ENCODE data around the gene IL25.
"Not testable (repeated sequence)": the region's sequence is repeated elsewhere in the genome, so short reads cannot be mapped to it uniquely, and the experiment has no call there.

The IL25 gene

GRCh38 chr14:23387916-23388882, 15.6 kb downstream of the IL25 start:
- no peak for DNase-seq

DNA sequence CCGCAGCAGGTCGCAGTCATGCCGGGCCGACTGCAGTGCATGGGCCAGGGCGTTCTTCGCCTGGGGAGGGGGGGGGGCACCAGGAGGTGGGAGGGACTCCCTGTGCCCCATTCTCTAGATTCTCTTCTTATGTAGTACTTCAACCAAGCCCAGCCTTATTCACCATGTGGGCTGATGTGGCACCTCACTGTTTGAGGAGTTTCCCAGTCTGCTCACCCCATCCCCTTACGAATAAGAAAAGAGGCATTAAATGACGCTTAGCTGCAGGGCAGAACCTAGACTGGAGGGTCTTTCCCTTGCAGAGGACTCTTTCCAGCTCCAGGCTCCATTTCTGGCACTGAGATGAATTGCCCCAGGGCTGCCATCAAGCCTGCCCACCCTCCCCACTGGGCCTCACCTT, 16.4 kb downstream of the IL25 start:
- DNase-seq, result no peak

DNA sequence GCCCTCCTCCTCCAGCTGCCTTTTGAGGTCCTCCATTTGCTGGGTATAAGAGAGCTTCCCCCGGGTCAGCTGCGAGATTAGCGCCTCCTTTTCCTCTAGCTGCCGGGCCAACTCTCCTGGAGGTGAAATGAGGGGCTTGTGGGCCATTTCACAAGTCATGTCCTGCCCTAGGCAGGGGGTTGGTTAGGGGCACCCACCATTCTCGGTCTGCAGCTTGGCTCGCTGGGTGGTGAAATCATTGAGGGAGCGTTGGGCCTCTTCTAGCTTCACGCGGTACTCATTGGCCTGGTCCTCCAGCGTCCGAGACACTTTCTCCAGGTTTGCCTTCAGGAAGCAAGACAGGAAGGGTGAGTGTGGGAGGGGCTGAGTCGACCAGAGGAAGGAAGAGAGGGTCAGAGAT, 16.8 kb downstream of the IL25 start:
- DNase-seq, result no peak

DNA sequence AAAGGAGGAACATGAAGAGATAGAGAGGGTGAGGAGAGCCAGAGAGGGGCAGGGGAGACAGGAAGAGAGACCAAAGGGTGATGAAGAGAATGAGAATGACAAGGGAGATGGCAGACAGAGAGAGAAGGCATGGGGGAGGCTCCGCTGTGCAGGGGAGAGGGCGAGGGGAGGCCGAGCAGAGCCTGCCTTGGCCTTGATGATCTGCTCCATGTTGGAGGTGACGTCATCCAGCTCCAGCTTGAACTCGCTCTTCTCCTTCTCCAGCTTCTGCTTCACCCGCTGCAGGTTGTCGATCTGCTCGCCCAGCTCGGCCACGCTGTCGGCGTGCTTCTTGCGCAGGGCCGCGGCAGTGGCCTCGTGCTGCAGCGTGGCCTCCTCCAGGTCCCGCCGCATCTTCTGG, 17.3 kb downstream of the IL25 start:
- not testable (repeated sequence) for DNase-seq

- DNase-seq, result no peak
Measured at GRCh38 chr14:23392613-23393012, 20.0 kb downstream of the IL25 start.

GRCh38 chr14:23396126-23396525, 23.5 kb downstream of the IL25 start:
- no peak for DNase-seq

DNA sequence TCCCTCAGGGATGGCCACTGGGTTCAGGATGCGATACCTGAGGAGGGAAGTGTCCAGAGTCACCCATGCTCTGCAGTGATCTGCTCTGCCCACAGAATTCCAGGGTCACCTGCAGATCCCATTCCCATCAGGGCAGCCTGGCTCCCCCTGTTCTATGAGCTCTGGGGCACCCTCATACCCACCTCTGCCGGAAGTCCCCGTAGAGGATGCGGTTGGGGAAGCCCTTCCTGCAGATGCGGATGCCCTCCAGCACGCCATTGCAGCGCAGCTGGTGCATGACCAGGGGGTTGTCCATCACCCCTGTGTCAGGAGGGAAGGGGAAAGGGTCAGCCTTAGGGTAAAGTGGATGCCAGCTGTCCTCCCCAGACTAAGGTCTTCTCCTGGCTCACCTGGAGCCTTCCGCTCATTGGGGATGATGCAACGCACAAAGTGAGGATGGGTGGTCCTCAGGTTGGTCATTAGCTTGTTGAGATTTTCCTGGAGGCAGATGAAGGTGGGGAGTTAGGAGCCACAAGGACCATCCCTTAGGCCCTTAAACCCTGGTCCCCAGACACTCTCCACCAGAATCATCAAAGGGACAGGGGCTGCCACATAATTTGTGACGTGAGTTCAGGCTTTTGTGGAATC, 24.3 kb downstream of the IL25 start:
- no peak for DNase-seq

GRCh38 chr14:23398348-23398747, 25.7 kb downstream of the IL25 start:
- no peak for DNase-seq

GRCh38 chr14:23399136-23399535, 26.5 kb downstream of the IL25 start:
- no peak for DNase-seq

DNA sequence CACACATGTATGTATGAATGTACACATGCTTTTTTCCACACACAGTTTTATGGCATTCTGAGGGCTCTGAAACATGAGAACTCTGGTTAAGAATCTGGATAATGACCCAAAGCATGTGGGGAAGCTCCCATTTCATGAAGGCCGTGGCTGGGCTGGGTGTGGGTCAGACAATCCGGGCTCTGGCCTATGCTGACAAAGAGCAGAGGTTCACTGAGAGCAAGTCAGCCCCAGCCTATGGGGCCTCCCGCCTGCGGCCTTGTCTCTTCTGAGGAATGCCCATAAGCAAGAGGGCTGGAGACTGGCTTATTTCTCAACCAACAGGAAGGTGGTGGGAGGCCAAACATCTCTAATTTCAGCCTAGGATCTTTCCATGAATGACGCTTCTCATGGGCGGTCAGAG, 27.0 kb downstream of the IL25 start:
- DNase-seq, result no peak

- not testable (repeated sequence) for DNase-seq
Measured at GRCh38 chr14:23400496-23401149, 28.0 kb downstream of the IL25 start.

- no peak for DNase-seq
Measured at GRCh38 chr14:23401291-23401690, 28.7 kb downstream of the IL25 start.

DNA sequence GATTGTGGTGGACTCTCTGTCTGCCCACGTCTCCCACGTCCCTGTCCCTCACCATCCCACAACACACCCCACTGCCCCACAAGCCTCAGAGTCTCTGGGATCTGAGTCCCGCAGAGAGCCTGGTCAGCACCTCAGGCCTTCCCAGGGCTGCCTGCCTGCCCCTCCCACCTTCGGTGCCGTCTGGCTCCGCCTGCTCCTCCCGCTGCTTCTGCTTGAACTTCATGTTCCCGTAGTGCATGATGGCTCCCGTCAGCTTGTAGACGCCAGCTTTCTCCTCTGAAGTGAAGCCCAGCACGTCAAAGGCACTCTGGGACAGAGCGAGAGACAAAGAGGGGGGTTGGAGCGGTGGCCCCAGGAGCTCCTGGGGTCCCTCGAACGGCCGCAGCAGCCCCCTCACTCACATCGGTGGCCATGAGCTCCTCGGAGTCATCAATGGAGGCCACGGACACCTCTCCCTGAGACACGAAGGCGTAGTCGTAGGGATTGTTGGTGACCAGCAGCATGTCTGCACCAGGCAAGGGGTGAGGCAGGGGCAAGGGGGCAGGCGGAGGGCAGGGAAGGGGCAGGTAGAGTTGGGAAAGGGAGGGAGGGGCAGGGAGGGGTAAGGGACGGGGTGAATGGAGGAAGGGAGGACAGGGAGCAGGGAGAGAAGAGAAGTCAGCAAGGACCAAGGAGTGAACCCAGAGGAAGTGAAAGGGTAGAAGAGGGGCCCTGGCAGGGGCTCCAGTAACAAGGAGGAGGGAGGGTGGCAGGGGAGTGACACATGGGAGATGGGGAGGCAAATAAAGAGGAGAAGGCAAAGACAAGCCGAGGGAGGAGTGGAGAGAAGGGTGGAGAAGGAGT, 29.9 kb downstream of the IL25 start:
- no peak for DNase-seq

- DNase-seq, result no peak
Measured at GRCh38 chr14:23403139-23403438, 30.5 kb downstream of the IL25 start.

DNA sequence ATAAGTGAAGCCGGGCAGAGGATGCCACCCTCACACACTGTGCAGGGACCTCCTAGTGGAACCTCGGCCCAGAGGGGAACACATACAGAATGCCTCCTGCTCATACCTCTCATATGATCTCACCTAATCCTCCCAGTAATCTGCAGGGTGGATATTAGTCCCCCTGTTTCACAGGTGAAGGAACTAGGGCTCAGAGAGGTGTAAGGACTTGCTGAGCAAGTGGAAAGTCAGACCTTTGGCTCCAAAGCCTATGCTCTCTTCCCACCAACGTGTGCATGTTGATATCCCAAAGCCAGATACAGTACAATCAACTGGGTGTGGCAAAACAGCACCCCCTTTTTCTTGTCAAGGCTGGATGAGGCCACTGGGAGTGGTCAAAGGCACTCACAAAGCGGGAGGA, 31.3 kb downstream of the IL25 start:
- DNase-seq, result no peak

DNA sequence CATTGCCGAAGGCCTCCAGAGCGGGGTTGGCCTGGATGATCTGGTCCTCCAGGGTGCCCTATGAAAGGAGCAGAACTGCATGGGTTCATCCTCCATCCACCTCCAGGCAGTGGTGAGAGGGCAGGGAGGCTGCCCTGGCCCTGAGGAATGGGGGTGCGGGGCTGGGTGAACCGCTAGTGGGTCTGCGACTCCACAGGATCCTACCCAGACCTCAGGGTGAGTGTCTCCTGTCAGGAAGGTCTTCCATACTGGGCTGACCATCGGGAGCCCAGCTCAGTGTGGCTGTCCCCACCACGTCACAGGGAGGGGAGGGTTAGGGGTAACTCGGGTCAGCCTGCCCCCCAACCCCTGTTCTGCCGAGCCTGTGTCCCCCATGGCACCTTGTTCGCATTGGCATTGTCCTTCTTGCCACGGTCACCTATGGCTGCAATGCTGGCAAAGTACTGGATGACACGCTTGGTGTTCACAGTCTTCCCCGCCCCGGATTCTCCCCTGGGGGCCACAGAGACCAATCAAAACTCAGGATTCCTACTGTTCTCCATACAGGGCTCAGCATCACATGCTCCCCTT, 31.8 kb downstream of the IL25 start:
- no peak for DNase-seq

DNA sequence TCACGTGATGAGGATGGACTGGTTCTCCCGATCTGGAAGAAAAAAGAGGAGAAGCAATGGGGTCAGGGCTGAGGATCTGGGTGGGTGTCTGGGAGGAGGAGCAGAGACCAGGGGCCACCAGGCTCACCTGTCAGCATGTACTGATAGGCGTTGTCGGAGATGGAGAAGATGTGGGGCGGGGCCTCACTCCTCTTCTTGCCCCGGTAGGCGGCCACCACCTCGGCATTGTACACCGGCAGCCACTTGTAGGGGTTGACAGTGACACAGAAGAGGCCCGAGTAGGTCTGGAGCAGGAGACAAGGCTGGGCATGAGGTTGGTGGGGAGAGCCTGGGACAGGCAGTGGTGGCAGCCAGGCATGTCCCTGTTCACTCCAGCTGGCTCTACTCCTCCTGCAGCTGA, 32.5 kb downstream of the IL25 start:
- no peak for DNase-seq

DNA sequence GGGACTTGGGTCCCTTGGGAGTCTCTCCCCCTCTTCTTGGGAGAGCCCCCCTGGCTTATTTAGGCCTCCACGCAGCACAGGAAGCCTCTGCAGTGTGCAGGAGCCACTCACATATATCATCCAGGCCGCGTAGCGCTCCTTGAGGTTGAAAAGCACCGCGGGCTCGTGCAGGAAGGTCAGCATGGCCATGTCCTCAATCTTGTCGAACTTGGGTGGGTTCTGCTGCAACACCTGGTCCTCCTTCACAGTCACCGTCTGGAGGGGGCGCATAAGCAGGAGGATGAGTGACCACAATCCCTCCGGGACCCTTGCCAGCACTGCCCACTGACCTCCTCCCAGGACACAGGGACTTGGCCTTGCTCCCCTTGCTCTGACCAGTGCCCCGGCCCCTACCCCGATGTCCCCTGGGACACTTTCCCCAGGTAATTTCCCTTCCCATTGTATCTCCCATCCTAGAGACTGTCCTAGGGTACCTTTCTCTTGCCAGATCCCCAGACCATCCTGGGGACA, 33.0 kb downstream of the IL25 start:
- no peak for DNase-seq

DNA sequence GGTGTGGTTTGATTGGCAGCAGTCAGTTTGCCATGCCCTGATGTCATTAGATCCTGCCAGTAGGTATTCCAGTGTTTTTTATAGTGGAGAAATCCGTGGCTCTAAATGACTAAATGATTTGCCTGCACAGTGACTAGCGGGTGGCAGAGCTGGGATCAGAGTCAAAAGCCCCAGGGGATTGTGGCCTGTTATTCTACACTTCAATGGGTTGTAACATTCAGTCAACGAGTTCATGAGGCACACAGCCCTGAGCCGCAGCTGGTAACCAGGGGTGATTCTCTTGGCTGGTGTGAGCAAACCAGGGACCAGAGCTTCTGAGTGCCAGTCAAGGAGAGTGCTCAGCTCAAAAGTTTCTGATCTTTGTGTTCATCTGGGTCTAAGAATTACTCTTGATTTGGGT, 33.6 kb downstream of the IL25 start:
- DNase-seq, result peak in 7 of 56 donors; percentile 1 to 34 (median 12)

GRCh38 chr14:23406725-23407355, 34.2 kb downstream of the IL25 start:
- no peak for DNase-seq

All from nucleus accumbens (tissue), 56 donors.